Uterus (tissue), 4 donors: ENCODE data around the gene UCHL3. TPM values are rescaled to one million over a fixed set of nuclear protein-coding genes. Genes with fewer than 3 reads are reported as not detected.

Experiments
- DNase-seq, 2 donors: peaks; one replicate each; pipeline ENCODE4 v3.0.0-alpha.2; 2019 to 2020
- H3K27ac ChIP-seq, 2 donors: fragments of 200-600 bp; sonication (generic); 1 replicate in 1 of 2; 2 replicates in 1 of 2; pipeline ENCODE4 v1.5.1; 2016 to 2018
- H3K27me3 ChIP-seq, 2 donors: fragments of 200-600 bp; sonication (generic); one replicate each; pipeline ENCODE4 v1.5.1; 2018 to 2019; ENCODE audit warnings: control low read depth in 1 of 2
- H3K36me3 ChIP-seq, 2 donors: fragments of 200-600 bp; sonication (generic); one replicate each; pipeline ENCODE4 v1.5.1; 2019; ENCODE audit warnings: control low read depth in 1 of 2
- H3K4me1 ChIP-seq, 2 donors: fragments of 200-600 bp; sonication (generic); one replicate each; pipeline ENCODE4 v1.5.1; 2018 to 2019; ENCODE audit warnings: control low read depth in 1 of 2
- H3K4me3 ChIP-seq, 2 donors: fragments of 200-600 bp; sonication (generic); 1 replicate in 1 of 2; 2 replicates in 1 of 2; pipeline ENCODE4 v1.5.1; 2018 to 2019; ENCODE audit warnings: mild to moderate bottlenecking in 1 of 2
- H3K9me3 ChIP-seq, 2 donors: fragments of 200-600 bp; sonication (generic); one replicate each; pipeline ENCODE4 v1.5.1; 2019; ENCODE audit warnings: control low read depth in 1 of 2
- POLR2A ChIP-seq, 2 donors: fragments of 450-650 bp; IDR thresholded peaks; one replicate each; pipeline ENCODE4 v1.6.1; 2016; ENCODE audit warnings: antibody characterized with exemption in 2 of 2, mild to moderate bottlenecking in 1 of 2, moderate library complexity in 1 of 2
- intact Hi-C: fragments of 100-400 bp; cut with DNase I; formaldehyde crosslinking; loops from one replicate; pipeline ENCODE4 v1.15.1; 2023; ENCODE audit warnings: low total_unique reads
- total RNA-seq, 4 donors: library from RNA; depleted of rRNA in 3 of 4; stranded (reverse); fragments of >200 nt in 3 of 4; gene quantifications; one replicate each; pipeline versions ENCODE4 v1.1.0 to v1.2.4, GENCODE V29; 2014 to 2023
- TF ChIP-seq, protein P1 (sequence below), 4 experiments: fragments of 200-600 bp in 2 of 4; fragments of 450-650 bp in 2 of 4; sonication (generic) in 2 of 4; IDR thresholded peaks; one replicate each; pipeline ENCODE4 v1.5.1; 2016 to 2019; ENCODE audit warnings: antibody characterized with exemption in 4 of 4, mild to moderate bottlenecking in 2 of 4, moderate library complexity in 1 of 4
- donor health status: DM: yes; HTN: yes; CAD: no.

Gene UCHL3
- total RNA-seq, 4 donors from 2014 or later: 12.7 to 19.6 (median 17.7) TPM

DNA sequence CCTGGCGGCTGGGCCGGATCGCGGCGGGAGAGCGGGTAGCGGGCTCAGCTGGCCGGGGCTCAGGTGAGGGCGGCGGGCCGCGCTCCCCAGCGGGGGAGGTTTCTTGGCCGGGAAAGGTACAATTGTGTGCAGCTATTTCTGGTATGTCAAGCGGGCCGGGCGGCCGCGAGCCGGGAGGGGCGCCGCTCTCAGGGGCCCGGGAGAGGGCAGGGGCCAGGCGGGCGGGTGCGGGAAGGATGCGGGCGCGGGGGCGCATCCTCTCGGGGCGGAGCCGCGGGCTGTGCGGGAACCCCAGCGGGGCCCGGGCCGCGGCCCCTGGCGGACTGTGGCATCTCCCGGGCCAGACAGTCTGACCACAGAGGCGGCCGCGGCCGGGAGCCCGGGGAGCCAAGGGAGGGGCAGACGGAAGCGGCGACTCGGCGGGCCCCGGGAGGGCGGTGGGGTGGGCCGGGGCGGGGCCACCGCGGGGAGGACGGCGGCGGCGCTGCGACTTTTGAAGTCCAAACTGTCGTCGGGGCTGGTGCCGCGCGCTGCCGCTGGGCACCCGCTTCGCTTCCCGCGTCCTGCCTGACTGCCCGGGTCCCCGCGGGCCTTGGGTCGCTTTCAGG is 86.3 kb downstream of the UCHL3 start, which contains the start of gene LMO7:
TSS of gene LMO7 (plus strand) at position 503 of the 608 bp plus-strand sequence. CDS start 328 bp downstream, outside the sequence.
- Histone ChIP-seq H3K9me3 (no peaks in the 10 kb centered on the region), H3K36me3 (no peaks in the 10 kb centered on the region), H3K4me1 (peaks cover 0 to 9% of the 10 kb centered on the region in 2 donors), H3K27me3 (no peaks in the 10 kb centered on the region), H3K4me3 (peak within 1 kb of the TSS; percentile 52 to 66), H3K27ac (peak within 1 kb of the TSS; percentile 50 to 75)
- TF ChIP-seq POLR2A (IDR thresholded peaks at IDR 0.05): peak in 1 of 2 donors; percentile 9
- TF ChIP-seq, protein P1, sequence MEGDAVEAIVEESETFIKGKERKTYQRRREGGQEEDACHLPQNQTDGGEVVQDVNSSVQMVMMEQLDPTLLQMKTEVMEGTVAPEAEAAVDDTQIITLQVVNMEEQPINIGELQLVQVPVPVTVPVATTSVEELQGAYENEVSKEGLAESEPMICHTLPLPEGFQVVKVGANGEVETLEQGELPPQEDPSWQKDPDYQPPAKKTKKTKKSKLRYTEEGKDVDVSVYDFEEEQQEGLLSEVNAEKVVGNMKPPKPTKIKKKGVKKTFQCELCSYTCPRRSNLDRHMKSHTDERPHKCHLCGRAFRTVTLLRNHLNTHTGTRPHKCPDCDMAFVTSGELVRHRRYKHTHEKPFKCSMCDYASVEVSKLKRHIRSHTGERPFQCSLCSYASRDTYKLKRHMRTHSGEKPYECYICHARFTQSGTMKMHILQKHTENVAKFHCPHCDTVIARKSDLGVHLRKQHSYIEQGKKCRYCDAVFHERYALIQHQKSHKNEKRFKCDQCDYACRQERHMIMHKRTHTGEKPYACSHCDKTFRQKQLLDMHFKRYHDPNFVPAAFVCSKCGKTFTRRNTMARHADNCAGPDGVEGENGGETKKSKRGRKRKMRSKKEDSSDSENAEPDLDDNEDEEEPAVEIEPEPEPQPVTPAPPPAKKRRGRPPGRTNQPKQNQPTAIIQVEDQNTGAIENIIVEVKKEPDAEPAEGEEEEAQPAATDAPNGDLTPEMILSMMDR (IDR thresholded peaks at IDR 0.05): no peak
- peak; percentile 32 to 50 for DNase-seq
- intact Hi-C loops: no loop called here

DNA sequence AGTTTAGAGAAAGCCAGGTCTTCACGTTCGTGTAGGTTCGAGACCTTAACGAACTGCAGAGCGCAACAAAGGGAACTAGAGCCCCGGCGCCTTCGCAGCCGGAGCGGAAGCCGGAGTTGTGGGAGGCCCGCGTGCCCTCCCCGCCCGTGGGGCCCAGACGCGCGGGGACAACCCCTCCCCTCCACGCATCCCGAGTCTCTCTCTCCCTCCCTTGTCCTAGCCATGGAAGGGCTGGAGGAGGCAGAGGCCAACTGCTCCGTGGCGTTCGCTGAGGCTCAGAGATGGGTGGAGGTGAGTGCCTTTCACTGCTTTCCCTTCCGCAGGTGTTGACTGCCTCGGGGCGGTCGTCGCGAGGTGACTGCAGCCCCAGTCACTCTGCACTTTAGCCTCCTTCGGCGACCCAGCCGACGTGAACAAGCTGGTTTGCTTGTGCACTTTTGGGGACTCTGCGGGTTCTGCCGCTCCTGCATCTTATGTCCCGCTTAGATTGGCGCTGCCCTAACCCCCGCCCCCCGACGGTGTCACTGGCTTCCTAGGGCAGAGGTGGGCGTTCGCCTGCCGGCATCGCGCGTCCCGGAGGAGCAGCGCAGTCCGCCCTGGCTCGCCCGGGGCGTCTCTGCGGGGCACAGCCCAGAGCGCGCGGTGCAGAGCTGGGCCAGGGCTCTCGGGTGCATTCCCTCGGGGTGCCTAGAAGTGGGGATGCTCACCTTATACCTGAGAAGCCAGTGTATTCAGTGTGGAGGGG is 87.0 kb downstream of the UCHL3 start:
- H3K27ac ChIP-seq: peak overlapping the region; percentile 50 to 75
- peak; percentile 16 to 31 for DNase-seq

GRCh38 chr13:75637181-75637750 is 87.7 kb downstream of the UCHL3 start:
- H3K27ac ChIP-seq: no peak overlapping the region
- intact Hi-C loops: no loop called here
- TF ChIP-seq, protein P1 (IDR thresholded peaks at IDR 0.05): no peak
- TF ChIP-seq POLR2A (IDR thresholded peaks at IDR 0.05): no peak

More for the DNA sequence above, 87.0 kb downstream of the UCHL3 start:
- peak overlapping the region; percentile 52 to 66 for H3K4me3 ChIP-seq
- H3K4me1 ChIP-seq: peaks cover 0 to 9% of the 10 kb centered on the region in 2 donors
- no peaks in the 10 kb centered on the region for H3K9me3 ChIP-seq
- H3K27me3 ChIP-seq: no peaks in the 10 kb centered on the region
- intact Hi-C loops: no loop called here
- no peaks in the 10 kb centered on the region for H3K36me3 ChIP-seq
- TF ChIP-seq, protein P1 (IDR thresholded peaks at IDR 0.05): no peak
- no peak for TF ChIP-seq POLR2A (IDR thresholded peaks at IDR 0.05)

DNA sequence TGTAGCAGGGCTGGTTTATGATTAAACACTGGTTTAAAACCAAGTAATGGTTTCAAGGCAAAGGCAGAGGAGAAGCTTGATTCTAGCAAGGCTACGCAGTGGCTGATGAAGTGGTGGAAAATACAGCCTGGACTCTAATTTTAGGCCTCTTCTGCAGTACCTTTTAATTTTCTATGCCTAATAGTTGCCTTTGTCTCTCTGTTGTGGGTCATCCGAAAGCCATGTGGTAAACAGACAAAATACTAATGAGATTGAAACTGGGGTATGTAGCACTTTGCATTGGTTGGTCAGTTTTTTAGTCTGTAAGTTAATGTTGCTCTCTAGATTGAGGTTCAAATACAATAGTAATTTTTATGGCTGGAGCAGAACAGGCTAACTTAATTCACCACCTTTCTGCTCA is 89.9 kb downstream of the UCHL3 start:
- H3K4me1 ChIP-seq: peaks cover 0 to 9% of the 10 kb centered on the region in 2 donors
- no peak for DNase-seq
- H3K27me3 ChIP-seq: no peaks in the 10 kb centered on the region
- H3K4me3 ChIP-seq: no peak overlapping the region
- intact Hi-C loops: no loop called here
- H3K36me3 ChIP-seq: no peaks in the 10 kb centered on the region
- no peak overlapping the region for H3K27ac ChIP-seq
- TF ChIP-seq, protein P1 (IDR thresholded peaks at IDR 0.05): no peak
- no peak for TF ChIP-seq POLR2A (IDR thresholded peaks at IDR 0.05)
- no peaks in the 10 kb centered on the region for H3K9me3 ChIP-seq

More at GRCh38 chr13:75637181-75637750, 87.7 kb downstream of the UCHL3 start:
- no peaks in the 10 kb centered on the region for H3K36me3 ChIP-seq
- no peak for DNase-seq
- no peaks in the 10 kb centered on the region for H3K9me3 ChIP-seq
- peak overlapping the region; percentile 52 to 66 for H3K4me3 ChIP-seq
- no peaks in the 10 kb centered on the region for H3K27me3 ChIP-seq
- H3K4me1 ChIP-seq: peaks cover 0 to 9% of the 10 kb centered on the region in 2 donors

DNA sequence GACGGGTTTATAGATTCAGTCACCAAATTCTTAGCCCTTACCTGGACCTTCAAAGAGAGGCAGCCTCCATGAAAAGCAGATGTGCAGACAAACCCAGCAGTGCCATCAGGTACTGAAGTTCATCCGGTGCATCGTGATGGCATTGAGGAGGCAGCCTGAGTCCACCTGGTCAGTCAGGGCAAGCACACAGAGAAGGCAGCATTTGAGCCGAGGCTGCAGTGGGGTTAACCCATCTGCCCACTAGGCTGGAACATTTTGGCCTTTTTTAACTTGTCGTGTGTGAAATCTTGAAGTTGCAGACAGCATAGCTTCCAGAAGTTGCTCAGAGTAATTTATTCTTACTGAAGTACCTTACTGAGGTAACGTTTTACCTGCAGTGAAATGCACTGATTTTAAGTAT is 91.4 kb downstream of the UCHL3 start:
- Histone ChIP-seq H3K27me3 (no peaks in the 10 kb centered on the region), H3K4me1 (peaks cover 0 to 4% of the 10 kb centered on the region in 2 donors), H3K27ac (no peak overlapping the region), H3K4me3 (no peak overlapping the region), H3K36me3 (no peaks in the 10 kb centered on the region), H3K9me3 (no peaks in the 10 kb centered on the region)
- no peak for DNase-seq
- intact Hi-C loops: no loop called here
- no peak for TF ChIP-seq POLR2A (IDR thresholded peaks at IDR 0.05)
- TF ChIP-seq, protein P1 (IDR thresholded peaks at IDR 0.05): no peak
